ENCODE results near the gene MMP7.

GRCh38 chr11:102489186-102490145 is 41.1 kb downstream of the MMP7 start:
- TF ChIP-seq, protein P1, sequence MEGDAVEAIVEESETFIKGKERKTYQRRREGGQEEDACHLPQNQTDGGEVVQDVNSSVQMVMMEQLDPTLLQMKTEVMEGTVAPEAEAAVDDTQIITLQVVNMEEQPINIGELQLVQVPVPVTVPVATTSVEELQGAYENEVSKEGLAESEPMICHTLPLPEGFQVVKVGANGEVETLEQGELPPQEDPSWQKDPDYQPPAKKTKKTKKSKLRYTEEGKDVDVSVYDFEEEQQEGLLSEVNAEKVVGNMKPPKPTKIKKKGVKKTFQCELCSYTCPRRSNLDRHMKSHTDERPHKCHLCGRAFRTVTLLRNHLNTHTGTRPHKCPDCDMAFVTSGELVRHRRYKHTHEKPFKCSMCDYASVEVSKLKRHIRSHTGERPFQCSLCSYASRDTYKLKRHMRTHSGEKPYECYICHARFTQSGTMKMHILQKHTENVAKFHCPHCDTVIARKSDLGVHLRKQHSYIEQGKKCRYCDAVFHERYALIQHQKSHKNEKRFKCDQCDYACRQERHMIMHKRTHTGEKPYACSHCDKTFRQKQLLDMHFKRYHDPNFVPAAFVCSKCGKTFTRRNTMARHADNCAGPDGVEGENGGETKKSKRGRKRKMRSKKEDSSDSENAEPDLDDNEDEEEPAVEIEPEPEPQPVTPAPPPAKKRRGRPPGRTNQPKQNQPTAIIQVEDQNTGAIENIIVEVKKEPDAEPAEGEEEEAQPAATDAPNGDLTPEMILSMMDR (IDR thresholded peaks at IDR 0.05) = no peak
- no peak for TF ChIP-seq POLR2A (IDR thresholded peaks at IDR 0.05)

Data from thyroid gland (tissue), 4 donors.